ENCODE data around the gene DGKQ.

DNA sequence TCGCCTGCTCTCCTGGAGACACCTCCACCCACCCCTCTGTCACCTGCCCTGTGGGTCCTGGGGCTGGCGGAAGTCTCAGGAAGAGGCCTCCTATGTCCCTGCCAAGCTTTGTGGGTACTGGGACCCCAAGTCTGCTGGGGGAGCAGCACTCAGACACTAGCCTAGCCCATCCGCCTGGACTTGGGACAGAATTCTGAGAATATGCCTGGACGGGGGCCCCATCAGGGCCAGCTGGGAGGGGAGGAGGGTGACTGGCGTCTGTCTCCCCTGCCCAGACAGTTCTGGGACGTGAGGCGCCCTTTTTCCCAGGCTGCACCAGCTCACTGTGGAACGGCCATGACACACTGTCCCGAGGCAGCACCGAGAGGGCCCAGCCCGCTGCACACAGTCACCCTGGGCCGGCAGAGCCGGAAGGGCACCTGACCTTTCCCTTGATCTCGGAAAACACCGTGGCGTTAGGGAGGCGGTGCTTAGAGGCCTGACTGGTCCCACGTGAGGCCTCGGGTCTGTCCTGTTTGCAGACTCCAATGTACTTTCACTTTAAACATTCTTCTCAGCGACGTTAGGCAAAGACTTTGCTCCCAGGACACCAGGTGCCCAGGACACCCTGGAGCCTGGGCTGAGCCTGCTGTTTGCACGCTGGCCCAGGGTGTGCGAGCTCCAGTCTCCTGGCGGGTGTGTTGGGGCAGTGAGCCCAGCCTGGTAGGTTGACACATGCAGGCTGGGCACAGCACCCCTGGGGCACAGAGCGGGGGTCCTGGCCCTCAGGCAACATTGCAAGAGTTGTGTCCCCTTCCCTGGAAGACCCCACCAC, 19.1 kb upstream of the DGKQ start:
- no peak for TF ChIP-seq TAF1 (IDR thresholded peaks at IDR 0.05; ENCODE audit: borderline replicate concordance, insufficient read depth, low read length)
- no peak for TF ChIP-seq POLR2AphosphoS5 (IDR thresholded peaks at IDR 0.05; ENCODE audit: low read depth, low read length)
- TF ChIP-seq, protein P1, sequence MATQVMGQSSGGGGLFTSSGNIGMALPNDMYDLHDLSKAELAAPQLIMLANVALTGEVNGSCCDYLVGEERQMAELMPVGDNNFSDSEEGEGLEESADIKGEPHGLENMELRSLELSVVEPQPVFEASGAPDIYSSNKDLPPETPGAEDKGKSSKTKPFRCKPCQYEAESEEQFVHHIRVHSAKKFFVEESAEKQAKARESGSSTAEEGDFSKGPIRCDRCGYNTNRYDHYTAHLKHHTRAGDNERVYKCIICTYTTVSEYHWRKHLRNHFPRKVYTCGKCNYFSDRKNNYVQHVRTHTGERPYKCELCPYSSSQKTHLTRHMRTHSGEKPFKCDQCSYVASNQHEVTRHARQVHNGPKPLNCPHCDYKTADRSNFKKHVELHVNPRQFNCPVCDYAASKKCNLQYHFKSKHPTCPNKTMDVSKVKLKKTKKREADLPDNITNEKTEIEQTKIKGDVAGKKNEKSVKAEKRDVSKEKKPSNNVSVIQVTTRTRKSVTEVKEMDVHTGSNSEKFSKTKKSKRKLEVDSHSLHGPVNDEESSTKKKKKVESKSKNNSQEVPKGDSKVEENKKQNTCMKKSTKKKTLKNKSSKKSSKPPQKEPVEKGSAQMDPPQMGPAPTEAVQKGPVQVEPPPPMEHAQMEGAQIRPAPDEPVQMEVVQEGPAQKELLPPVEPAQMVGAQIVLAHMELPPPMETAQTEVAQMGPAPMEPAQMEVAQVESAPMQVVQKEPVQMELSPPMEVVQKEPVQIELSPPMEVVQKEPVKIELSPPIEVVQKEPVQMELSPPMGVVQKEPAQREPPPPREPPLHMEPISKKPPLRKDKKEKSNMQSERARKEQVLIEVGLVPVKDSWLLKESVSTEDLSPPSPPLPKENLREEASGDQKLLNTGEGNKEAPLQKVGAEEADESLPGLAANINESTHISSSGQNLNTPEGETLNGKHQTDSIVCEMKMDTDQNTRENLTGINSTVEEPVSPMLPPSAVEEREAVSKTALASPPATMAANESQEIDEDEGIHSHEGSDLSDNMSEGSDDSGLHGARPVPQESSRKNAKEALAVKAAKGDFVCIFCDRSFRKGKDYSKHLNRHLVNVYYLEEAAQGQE (IDR thresholded peaks at IDR 0.05; ENCODE audit: insufficient read depth in 1 of 2, low read depth in 2 of 2, low read length in 2 of 2) = no peak
- TF ChIP-seq FOXP2 (optimal IDR thresholded peaks at IDR 0.05; ENCODE audit: borderline replicate concordance, extremely low read depth, extremely low read length, insufficient read depth) = no peak
- TF ChIP-seq SIN3A (IDR thresholded peaks at IDR 0.05; ENCODE audit: borderline replicate concordance, insufficient read depth, low read length) = no peak
